Osteoblast (primary cell): ENCODE data around the gene TBC1D24. TPM values are rescaled to one million over a fixed set of nuclear protein-coding genes. Genes with fewer than 3 reads are reported as not detected.

Experiments used
- DNase-seq: peaks from one replicate; pipeline ENCODE4 v3.0.0; 2011; ENCODE audit warnings: low spot score, mixed read lengths; ENCODE audit not compliant: insufficient read length; ENCODE audit errors: missing footprints
- H2AFZ ChIP-seq: 2 replicates; pipeline ENCODE4 v1.6.0; 2011; ENCODE audit warnings: mild to moderate bottlenecking, low read length
- H3K27ac ChIP-seq: 2 replicates; pipeline ENCODE4 v1.5.1; 2011; ENCODE audit warnings: mild to moderate bottlenecking, low read depth, low read length, moderate library complexity
- H3K27me3 ChIP-seq: 2 replicates; pipeline ENCODE4 v1.6.0; 2012; ENCODE audit warnings: mild to moderate bottlenecking, control low read depth, inconsistent platforms, low read length, moderate library complexity; ENCODE audit not compliant: insufficient read depth
- H3K36me3 ChIP-seq: 2 replicates; pipeline ENCODE4 v1.5.1; 2011; ENCODE audit warnings: mild to moderate bottlenecking, low read length, control low read depth, moderate library complexity; ENCODE audit not compliant: insufficient read depth
- H3K4me1 ChIP-seq: 2 replicates; pipeline ENCODE4 v1.5.1; 2011; ENCODE audit warnings: mild to moderate bottlenecking, low read length, control low read depth, moderate library complexity; ENCODE audit not compliant: insufficient read depth
- H3K4me2 ChIP-seq: 2 replicates; pipeline ENCODE4 v1.6.0; 2011; ENCODE audit warnings: mild to moderate bottlenecking, low read length; ENCODE audit not compliant: insufficient read depth
- H3K4me3 ChIP-seq: fragments of 200-600 bp; sonication (generic); 3 replicates; pipeline ENCODE4 v1.5.1; 2012; ENCODE audit warnings: mild to moderate bottlenecking, low read length, inconsistent platforms; ENCODE audit not compliant: insufficient read depth
- H3K79me2 ChIP-seq: 2 replicates; pipeline ENCODE4 v1.6.0; 2012; ENCODE audit warnings: mild to moderate bottlenecking, low read length, control low read depth, inconsistent platforms; ENCODE audit not compliant: insufficient read depth
- H3K9me3 ChIP-seq: 2 replicates; pipeline ENCODE4 v1.5.1; 2011; ENCODE audit warnings: low read depth, low read length, control low read depth
- H4K20me1 ChIP-seq: 2 replicates; pipeline ENCODE4 v1.6.0; 2012; ENCODE audit warnings: mild to moderate bottlenecking, low read length, control low read depth; ENCODE audit not compliant: insufficient read depth
- total RNA-seq: library from RNA; depleted of rRNA; stranded (reverse); fragments of >200 nt; gene quantifications from 2 replicates; pipeline ENCODE4 v1.2.3, GENCODE V29; 2012
- TF ChIP-seq, protein P1 (sequence below): IDR thresholded peaks from 2 replicates; pipeline ENCODE4 v1.5.1; 2011; ENCODE audit warnings: mild to moderate bottlenecking, low read depth, low read length, moderate library complexity; ENCODE audit errors: extremely low read depth

Gene TBC1D24
- total RNA-seq, 1 donor, result 16.6 TPM

DNA sequence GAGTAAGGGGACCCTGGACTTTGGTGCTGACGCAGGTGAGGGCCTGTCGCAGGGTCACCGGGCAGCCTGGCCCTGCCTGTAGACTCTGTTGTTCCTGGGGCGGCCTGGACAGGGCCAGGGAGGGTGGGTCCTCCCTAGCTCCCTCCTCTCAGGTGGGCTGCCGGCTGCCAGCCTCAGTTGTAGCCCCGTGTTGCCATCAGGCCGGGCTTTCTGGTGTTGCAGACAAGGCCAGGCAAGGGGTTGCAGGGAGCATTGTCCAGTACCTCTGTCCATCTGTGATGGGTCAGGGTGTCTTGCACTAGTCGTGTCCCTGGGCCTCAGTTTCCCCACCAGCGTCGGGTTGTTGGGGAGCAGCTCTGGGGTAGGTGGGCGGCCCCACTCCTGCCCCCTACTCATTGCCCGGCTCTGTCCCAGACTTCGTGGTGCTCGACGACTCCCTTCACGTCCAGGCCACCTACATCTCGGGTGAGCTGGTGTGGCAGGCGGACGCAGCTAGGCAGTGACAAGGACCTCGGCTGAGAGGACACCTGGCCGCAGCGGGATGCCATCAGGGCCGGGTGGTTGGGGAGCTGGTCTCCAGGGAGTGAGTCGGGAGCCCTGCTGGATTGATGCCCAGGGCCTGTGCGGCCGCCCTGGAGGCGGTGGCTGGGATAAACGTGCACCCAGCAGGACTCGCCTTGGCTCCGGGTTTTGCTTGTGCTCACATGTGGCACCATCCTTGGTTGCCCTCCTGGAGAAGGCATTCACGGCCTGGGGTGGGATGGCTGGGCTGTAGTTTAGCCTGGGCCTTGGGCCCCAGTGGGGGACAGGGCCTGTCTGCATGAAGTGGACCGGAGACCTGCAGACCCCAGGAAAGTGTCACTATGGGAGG, 54.4 kb downstream of the TBC1D24 start:
- no peaks in the 10 kb centered on the region for H3K9me3 ChIP-seq
- TF ChIP-seq, protein P1, sequence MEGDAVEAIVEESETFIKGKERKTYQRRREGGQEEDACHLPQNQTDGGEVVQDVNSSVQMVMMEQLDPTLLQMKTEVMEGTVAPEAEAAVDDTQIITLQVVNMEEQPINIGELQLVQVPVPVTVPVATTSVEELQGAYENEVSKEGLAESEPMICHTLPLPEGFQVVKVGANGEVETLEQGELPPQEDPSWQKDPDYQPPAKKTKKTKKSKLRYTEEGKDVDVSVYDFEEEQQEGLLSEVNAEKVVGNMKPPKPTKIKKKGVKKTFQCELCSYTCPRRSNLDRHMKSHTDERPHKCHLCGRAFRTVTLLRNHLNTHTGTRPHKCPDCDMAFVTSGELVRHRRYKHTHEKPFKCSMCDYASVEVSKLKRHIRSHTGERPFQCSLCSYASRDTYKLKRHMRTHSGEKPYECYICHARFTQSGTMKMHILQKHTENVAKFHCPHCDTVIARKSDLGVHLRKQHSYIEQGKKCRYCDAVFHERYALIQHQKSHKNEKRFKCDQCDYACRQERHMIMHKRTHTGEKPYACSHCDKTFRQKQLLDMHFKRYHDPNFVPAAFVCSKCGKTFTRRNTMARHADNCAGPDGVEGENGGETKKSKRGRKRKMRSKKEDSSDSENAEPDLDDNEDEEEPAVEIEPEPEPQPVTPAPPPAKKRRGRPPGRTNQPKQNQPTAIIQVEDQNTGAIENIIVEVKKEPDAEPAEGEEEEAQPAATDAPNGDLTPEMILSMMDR, result no peak
- H3K27ac ChIP-seq, result no peak overlapping the region
- H3K4me1 ChIP-seq, result peaks cover 12% of the 10 kb centered on the region
- H2AFZ ChIP-seq, result no peak overlapping the region
- DNase-seq, result peak; percentile 85
- H3K79me2 ChIP-seq, result peaks cover 31% of the 10 kb centered on the region
- no peak overlapping the region for H3K4me3 ChIP-seq
- H3K36me3 ChIP-seq, result peaks cover 34% of the 10 kb centered on the region
- H4K20me1 ChIP-seq, result peaks cover 10% of the 10 kb centered on the region
- H3K27me3 ChIP-seq, result no peaks in the 10 kb centered on the region
- H3K4me2 ChIP-seq, result no peak overlapping the region

DNA sequence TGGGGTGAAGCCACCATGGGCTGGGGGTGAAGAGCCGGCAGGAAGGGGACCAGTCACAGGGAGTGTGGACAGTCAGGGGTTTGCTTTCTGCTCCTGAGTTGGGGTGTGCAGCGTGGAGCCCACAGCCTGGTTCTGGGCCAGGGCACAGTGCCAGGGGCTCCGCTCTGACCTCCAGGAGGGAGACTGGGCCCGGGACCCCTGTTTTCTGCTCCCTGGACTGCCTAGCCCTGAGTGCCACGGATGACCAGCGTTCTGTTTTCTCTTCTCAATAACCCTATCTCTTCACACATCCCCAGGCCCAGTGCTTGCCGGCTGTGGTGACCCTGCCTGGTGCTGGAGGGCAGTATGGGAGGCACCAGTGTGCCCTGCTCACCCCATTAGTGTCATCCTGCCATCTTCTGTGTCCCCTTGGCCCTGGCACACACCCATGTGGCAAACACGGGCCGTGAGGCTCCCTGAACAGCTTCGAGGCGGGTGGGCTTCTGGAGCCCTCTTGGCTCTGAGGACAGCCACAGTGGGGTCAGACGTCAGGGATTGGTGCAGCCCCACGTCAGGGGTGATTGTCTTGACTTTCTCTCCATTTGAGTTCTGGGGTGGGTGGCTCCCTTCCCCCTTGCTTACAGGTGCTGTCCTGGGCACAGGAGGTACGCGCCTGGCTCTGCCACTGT, 55.2 kb downstream of the TBC1D24 start:
- Histone ChIP-seq H3K36me3 (peaks cover 26% of the 10 kb centered on the region), H2AFZ (no peak overlapping the region), H3K4me2 (no peak overlapping the region), H3K4me3 (no peak overlapping the region), H4K20me1 (peaks cover 10% of the 10 kb centered on the region), H3K27me3 (no peaks in the 10 kb centered on the region), H3K27ac (no peak overlapping the region), H3K9me3 (no peaks in the 10 kb centered on the region), H3K79me2 (peaks cover 23% of the 10 kb centered on the region), H3K4me1 (peaks cover 12% of the 10 kb centered on the region)
- peak; percentile 66 for DNase-seq
- TF ChIP-seq, protein P1, result no peak

DNA sequence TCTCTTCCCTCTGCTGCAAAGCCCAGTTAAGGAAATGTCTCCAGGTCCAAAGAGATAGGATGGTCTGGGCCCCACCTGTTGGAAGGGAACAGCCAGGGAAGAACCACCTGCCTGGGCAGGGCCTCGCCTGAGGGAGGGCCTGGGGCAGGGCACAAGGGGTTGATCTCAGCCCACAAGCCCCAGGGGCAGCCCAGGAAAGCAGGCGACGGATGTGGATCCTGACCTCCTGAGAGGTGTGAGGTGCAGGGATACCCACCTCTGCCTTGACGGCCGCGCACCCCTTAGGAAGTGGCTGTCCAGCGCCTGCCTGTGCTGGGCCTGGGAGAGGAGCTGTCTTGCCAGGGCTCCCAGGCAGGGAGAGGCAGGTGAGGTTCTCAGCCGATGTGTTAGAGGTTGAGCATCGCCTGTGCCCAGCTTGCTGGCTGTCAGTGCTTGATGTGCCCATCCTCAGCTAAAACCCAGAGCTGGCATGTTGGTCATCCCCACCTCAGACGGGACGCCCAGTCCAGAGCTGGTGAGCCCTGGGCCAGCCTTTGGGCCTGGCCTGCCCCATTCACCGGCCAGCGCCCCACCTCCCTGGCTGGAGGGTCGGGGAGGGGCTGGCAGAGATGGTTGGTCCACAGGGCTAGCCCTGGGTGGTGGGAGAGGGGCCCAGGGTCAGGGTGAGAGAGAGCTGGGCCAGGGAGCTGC, 55.8 kb downstream of the TBC1D24 start:
- DNase-seq, result peak; percentile 85
- peak overlapping the region; percentile 99 for H3K4me2 ChIP-seq
- H3K4me1 ChIP-seq, result peaks cover 12% of the 10 kb centered on the region
- H3K27ac ChIP-seq, result peak overlapping the region; percentile 72
- H4K20me1 ChIP-seq, result peaks cover 10% of the 10 kb centered on the region
- H3K4me3 ChIP-seq, result no peak overlapping the region
- TF ChIP-seq, protein P1, result no peak
- peaks cover 26% of the 10 kb centered on the region for H3K36me3 ChIP-seq
- H3K79me2 ChIP-seq, result peaks cover 22% of the 10 kb centered on the region
- no peaks in the 10 kb centered on the region for H3K9me3 ChIP-seq
- no peak overlapping the region for H2AFZ ChIP-seq
- no peaks in the 10 kb centered on the region for H3K27me3 ChIP-seq
